Superior temporal gyrus (tissue), 1 donor: ENCODE measurements around the gene KLHL22.
A peak's percentile ranks its signal among the peaks of the same experiment; 100 is the strongest.
"Not testable (repeated sequence)": the region's sequence is repeated elsewhere in the genome, so short reads cannot be mapped to it uniquely, and the experiment has no call there.

Source experiments
- DNase-seq: peaks from one replicate; pipeline ENCODE4 v3.0.0-alpha.2; 2016; ENCODE audit errors: extremely low spot score

KLHL22 gene

GRCh38 chr22:20524004-20524481 lies 28.4 kb upstream of the KLHL22 start:
- DNase-seq: no peak

GRCh38 chr22:20523086-20523983 lies 27.7 kb upstream of the KLHL22 start:
- DNase-seq: no peak

GRCh38 chr22:20522134-20523004 lies 26.8 kb upstream of the KLHL22 start:
- no peak for DNase-seq

- DNase-seq: no peak
These were observed 24.5 kb upstream of the KLHL22 start for GRCh38 chr22:20520093-20520511.

- no peak for DNase-seq
These were observed 24.0 kb upstream of the KLHL22 start for GRCh38 chr22:20519558-20519957.

GRCh38 chr22:20517841-20518592 lies 22.4 kb upstream of the KLHL22 start:
- no peak for DNase-seq

- no peak for DNase-seq
These were observed 21.8 kb upstream of the KLHL22 start for GRCh38 chr22:20517422-20517821.

- DNase-seq: no peak
These were observed 20.8 kb upstream of the KLHL22 start for GRCh38 chr22:20516399-20516798.

- DNase-seq: no peak
These were observed 19.2 kb upstream of the KLHL22 start for GRCh38 chr22:20514658-20515406.

- no peak for DNase-seq
These were observed 16.1 kb upstream of the KLHL22 start for GRCh38 chr22:20511578-20512229.

- no peak for DNase-seq
These were observed 15.4 kb upstream of the KLHL22 start for GRCh38 chr22:20510811-20511577.

GRCh38 chr22:20509344-20510047 lies 13.9 kb upstream of the KLHL22 start:
- DNase-seq: no peak

GRCh38 chr22:20508815-20509271 lies 13.2 kb upstream of the KLHL22 start:
- DNase-seq: no peak

- not testable (repeated sequence) for DNase-seq
These were observed 12.6 kb upstream of the KLHL22 start for GRCh38 chr22:20508067-20508755.

- DNase-seq: peak; percentile 96
These were observed 11.9 kb upstream of the KLHL22 start, which contains the start of gene MED15 for GRCh38 chr22:20507253-20508066. Gene MED15 (plus strand): TSS chr22:20507610. CDS start chr22:20507679, 69 bp downstream.

GRCh38 chr22:20506543-20507252 lies 11.1 kb upstream of the KLHL22 start:
- no peak for DNase-seq
